COR-L47 (cell line): ENCODE measurements around the gene BCHE.
A peak's percentile ranks its signal among the peaks of the same experiment; 100 is the strongest.

Source experiments
- DNase-seq: peaks from one replicate; lab custom pipeline; 2025; lab: John Stamatoyannopoulos, UW

Gene BCHE

GRCh38 chr3:165749821-165750220 lies 87.4 kb downstream of the BCHE start:
- no peak for DNase-seq

GRCh38 chr3:165749241-165749640 lies 88.0 kb downstream of the BCHE start:
- DNase-seq, result no peak

- DNase-seq, result no peak
Measured at GRCh38 chr3:165748094-165748493, 89.1 kb downstream of the BCHE start.

GRCh38 chr3:165746874-165747273 lies 90.3 kb downstream of the BCHE start:
- no peak for DNase-seq

- no peak for DNase-seq
Measured at GRCh38 chr3:165744025-165744424, 93.2 kb downstream of the BCHE start.

GRCh38 chr3:165742351-165742750 lies 94.9 kb downstream of the BCHE start:
- peak; percentile 91 for DNase-seq

GRCh38 chr3:165729756-165730155 lies 107.5 kb downstream of the BCHE start:
- no peak for DNase-seq

- no peak for DNase-seq
Measured at GRCh38 chr3:165728924-165729323, 108.3 kb downstream of the BCHE start.

GRCh38 chr3:165725296-165725695 lies 111.9 kb downstream of the BCHE start:
- no peak for DNase-seq
